HFFc6 (cell line): ENCODE measurements around the gene TTC7B. TPM values are rescaled to one million over a fixed set of nuclear protein-coding genes. Genes with fewer than 3 reads are reported as not detected.

Experiments used
- DNase-seq: peaks from one replicate; pipeline ENCODE4 v3.0.0-alpha.2; 2018
- H3K27ac Mint-ChIP-seq: 2 replicates; pipeline ENCODE4 v1.8.0; 2020; ENCODE audit warnings: mild to moderate bottlenecking, mixed read lengths
- H3K27me3 Mint-ChIP-seq: 2 replicates; pipeline ENCODE4 v1.8.0; 2021; ENCODE audit warnings: mild to moderate bottlenecking, moderate library complexity, mixed read lengths; ENCODE audit not compliant: insufficient read depth
- H3K36me3 Mint-ChIP-seq: 2 replicates; pipeline ENCODE4 v1.8.0; 2021; ENCODE audit warnings: low read depth, mixed read lengths
- H3K4me1 Mint-ChIP-seq: 2 replicates; pipeline ENCODE4 v1.8.0; 2020; ENCODE audit warnings: low read depth, mixed read lengths
- H3K4me3 Mint-ChIP-seq: 2 replicates; pipeline ENCODE4 v1.8.0; 2020; ENCODE audit warnings: mild to moderate bottlenecking, moderate library complexity, mixed read lengths
- H3K9me3 Mint-ChIP-seq: 2 replicates; pipeline ENCODE4 v1.8.0; 2020; ENCODE audit warnings: mild to moderate bottlenecking, mixed read lengths
- CTCF ChIP-seq: fragments of 200-600 bp; sonication (generic); IDR thresholded peaks from 2 replicates; pipeline ENCODE4 v1.5.0; 2021; ENCODE audit warnings: antibody characterized with exemption, mild to moderate bottlenecking
- total RNA-seq, 6 experiments: library from RNA; stranded (reverse); fragmentation: NEBNext Ultra II Directional; extraction: Animal tissue kit (Norgen Biotek cat#: 25700); gene quantifications; 2 replicates in 1 of 6; 3 replicates in 5 of 6; pipeline ENCODE4 v1.2.3, GENCODE V29; 2021

Gene TTC7B
- total RNA-seq, 6 experiments from 2014 or later: 34.6 to 46.9 (median 40.9) TPM

GRCh38 chr14:90583427-90583826 is 232.8 kb downstream of the TTC7B start:
- no peak overlapping the region for H3K4me3 Mint-ChIP-seq
- H3K27ac Mint-ChIP-seq: no peak overlapping the region
- no peaks in the 10 kb centered on the region for H3K36me3 Mint-ChIP-seq

GRCh38 chr14:90582166-90582565 is 234.1 kb downstream of the TTC7B start:
- H3K9me3 Mint-ChIP-seq: no peaks in the 10 kb centered on the region
- H3K36me3 Mint-ChIP-seq: no peaks in the 10 kb centered on the region

More at GRCh38 chr14:90583427-90583826, 232.8 kb downstream of the TTC7B start:
- no peaks in the 10 kb centered on the region; the same call in none of the 2 replicates for H3K27me3 Mint-ChIP-seq
- H3K4me1 Mint-ChIP-seq: no peaks in the 10 kb centered on the region
- TF ChIP-seq CTCF: no peak
- DNase-seq: no peak
- no peaks in the 10 kb centered on the region for H3K9me3 Mint-ChIP-seq

GRCh38 chr14:90581745-90582144 is 234.5 kb downstream of the TTC7B start:
- Mint-ChIP-seq H3K27me3 (no peaks in the 10 kb centered on the region; the same call in none of the 2 replicates), H3K9me3 (no peaks in the 10 kb centered on the region), H3K27ac (no peak overlapping the region), H3K4me1 (no peaks in the 10 kb centered on the region), H3K36me3 (no peaks in the 10 kb centered on the region), H3K4me3 (no peak overlapping the region)
- DNase-seq: no peak
- no peak for TF ChIP-seq CTCF

More at GRCh38 chr14:90582166-90582565, 234.1 kb downstream of the TTC7B start:
- H3K4me1 Mint-ChIP-seq: no peaks in the 10 kb centered on the region
- TF ChIP-seq CTCF: no peak
- no peaks in the 10 kb centered on the region; the same call in none of the 2 replicates for H3K27me3 Mint-ChIP-seq
- no peak overlapping the region for H3K27ac Mint-ChIP-seq
- DNase-seq: no peak
- H3K4me3 Mint-ChIP-seq: no peak overlapping the region

GRCh38 chr14:90580377-90581335 is 235.6 kb downstream of the TTC7B start:
- no peak for DNase-seq
- H3K9me3 Mint-ChIP-seq: no peaks in the 10 kb centered on the region
- no peak overlapping the region for H3K27ac Mint-ChIP-seq
- H3K27me3 Mint-ChIP-seq: no peaks in the 10 kb centered on the region; the same call in none of the 2 replicates
- H3K4me3 Mint-ChIP-seq: no peak overlapping the region
- no peaks in the 10 kb centered on the region for H3K4me1 Mint-ChIP-seq
- no peaks in the 10 kb centered on the region for H3K36me3 Mint-ChIP-seq
- TF ChIP-seq CTCF: no peak

GRCh38 chr14:90579816-90580215 is 236.4 kb downstream of the TTC7B start:
- H3K27ac Mint-ChIP-seq: no peak overlapping the region
- H3K27me3 Mint-ChIP-seq: peaks cover 2% of the 10 kb centered on the region
- no peak for DNase-seq
- no peak overlapping the region for H3K4me3 Mint-ChIP-seq
- no peaks in the 10 kb centered on the region for H3K4me1 Mint-ChIP-seq
- H3K9me3 Mint-ChIP-seq: no peaks in the 10 kb centered on the region
- no peaks in the 10 kb centered on the region for H3K36me3 Mint-ChIP-seq
- TF ChIP-seq CTCF: no peak
